GM18508 (cell line): Measurements from ENCODE around the gene FGF9.

Source experiments
- ATAC-seq: cut with Tn5 transposase; IDR thresholded peaks from one replicate; pipeline ENCODE4 v1.9.1; 2021; ENCODE audit warnings: moderate number of reproducible peaks; ENCODE audit not compliant: insufficient read depth, unreplicated experiment

The FGF9 gene

GRCh38 chr13:21752501-21752900, 81.6 kb downstream of the FGF9 start:
- ATAC-seq = no peak

- no peak for ATAC-seq
Observed at GRCh38 chr13:21753117-21753729, 82.3 kb downstream of the FGF9 start.
